Stimulated activated CD4-positive, alpha-beta T cell treated with anti-CD3 and anti-CD28 coated beads, TNF-alpha, amount 100 ng/mL, for 1 hour (primary cell): ENCODE measurements around the gene CPSF7.
"Not testable (repeated sequence)": the region's sequence is repeated elsewhere in the genome, so short reads cannot be mapped to it uniquely, and the experiment has no call there.

ENCODE experiments used
- DNase-seq, 3 donors: peaks; one replicate each; pipeline ENCODE4 v3.0.0-alpha.2; 2020; ENCODE audit warnings: low read depth in 3 of 3, low spot score in 1 of 3

CPSF7 gene

GRCh38 chr11:61390161-61390560 is 39.6 kb downstream of the CPSF7 start:
- DNase-seq: no peak

- no peak for DNase-seq
Observed at GRCh38 chr11:61384271-61385242, 45.2 kb downstream of the CPSF7 start.

DNA sequence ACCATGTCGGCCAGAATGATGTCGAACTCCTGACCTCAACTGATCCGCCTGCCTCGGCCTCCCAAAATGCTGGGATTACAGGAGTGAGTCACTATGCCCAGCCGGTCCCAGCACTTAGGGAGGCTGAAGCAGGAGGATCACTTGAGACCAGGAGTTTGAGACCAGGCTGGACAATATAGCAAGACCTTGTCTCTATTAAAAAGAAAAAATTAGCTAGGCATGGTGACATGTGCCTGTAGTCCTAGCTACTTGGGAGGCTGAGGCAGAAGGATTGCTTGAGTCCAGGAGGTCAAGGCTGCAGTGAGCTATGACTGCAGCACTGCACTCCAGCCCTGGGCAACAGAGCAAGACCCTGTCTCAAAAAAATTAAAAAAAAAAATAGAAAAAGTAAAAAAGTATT is 45.9 kb downstream of the CPSF7 start:
- not testable (repeated sequence) for DNase-seq

- no peak for DNase-seq
Observed at GRCh38 chr11:61380884-61381283, 48.9 kb downstream of the CPSF7 start.

GRCh38 chr11:61378713-61379313 is 51.0 kb downstream of the CPSF7 start:
- DNase-seq: no peak

- DNase-seq: no peak
Observed at GRCh38 chr11:61377461-61378160, 52.2 kb downstream of the CPSF7 start.

GRCh38 chr11:61375761-61376108 is 54.0 kb downstream of the CPSF7 start:
- DNase-seq: no peak

DNA sequence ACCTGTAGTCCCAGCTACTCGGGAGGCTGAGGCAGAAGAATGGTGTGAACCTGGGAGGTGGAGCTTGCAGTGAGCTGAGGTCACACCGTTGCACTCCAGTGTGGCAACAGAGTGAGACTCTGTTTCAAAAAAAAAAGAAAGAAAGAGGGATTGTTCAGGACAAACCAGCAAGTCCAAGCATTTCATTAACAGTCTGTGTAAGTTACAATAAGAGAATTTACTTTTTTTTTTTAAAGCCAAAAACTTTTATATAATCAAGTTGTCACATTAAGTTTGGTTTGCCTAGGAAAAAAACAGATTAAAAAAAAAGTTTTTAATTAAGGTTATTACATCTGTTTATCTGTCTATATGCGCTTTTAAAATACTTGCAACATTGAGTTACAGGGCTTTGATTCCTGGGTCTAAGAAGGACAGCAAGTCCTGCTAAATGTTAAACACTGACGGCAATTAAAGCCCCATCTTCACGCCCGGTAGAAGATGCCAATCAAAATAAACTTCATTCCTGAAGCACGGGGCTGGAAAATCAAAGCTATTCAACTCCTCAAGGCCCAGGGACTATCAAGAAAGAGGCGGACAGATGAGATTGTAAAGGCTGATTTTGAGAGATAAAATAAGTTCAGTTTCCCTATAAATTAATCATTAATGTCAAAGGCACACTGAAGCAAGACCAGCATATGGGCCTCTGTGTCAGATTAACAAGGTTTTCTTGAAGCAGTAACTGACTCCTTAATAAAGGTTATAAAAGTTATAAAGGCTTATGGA is 56.9 kb downstream of the CPSF7 start:
- no peak for DNase-seq

- no peak for DNase-seq
Observed at GRCh38 chr11:61370349-61371005, 59.3 kb downstream of the CPSF7 start.

- no peak for DNase-seq
Observed at GRCh38 chr11:61369372-61370348, 60.1 kb downstream of the CPSF7 start.

GRCh38 chr11:61368646-61369045 is 61.1 kb downstream of the CPSF7 start:
- DNase-seq: no peak

DNA sequence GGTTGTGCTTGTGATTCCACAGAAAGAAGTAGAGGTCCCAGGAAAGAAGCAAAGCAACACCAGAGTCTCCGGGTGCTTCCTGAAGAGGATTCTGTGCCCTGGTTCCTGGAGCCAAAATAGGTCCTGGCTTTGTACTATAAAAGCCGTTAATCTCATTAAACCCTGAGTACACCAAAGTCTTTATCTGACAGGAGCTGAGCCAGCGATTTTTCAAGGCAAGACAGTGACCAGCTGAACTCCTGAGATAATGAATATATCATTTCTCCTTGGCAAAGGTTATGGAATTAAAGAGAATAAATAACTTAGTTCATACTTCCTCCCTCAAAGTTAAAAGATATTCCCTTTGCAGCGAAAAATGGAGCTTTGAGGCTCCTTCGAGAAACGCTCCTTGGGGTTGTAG is 62.4 kb downstream of the CPSF7 start:
- DNase-seq: no peak

GRCh38 chr11:61364012-61364675 is 65.6 kb downstream of the CPSF7 start:
- DNase-seq: no peak

DNA sequence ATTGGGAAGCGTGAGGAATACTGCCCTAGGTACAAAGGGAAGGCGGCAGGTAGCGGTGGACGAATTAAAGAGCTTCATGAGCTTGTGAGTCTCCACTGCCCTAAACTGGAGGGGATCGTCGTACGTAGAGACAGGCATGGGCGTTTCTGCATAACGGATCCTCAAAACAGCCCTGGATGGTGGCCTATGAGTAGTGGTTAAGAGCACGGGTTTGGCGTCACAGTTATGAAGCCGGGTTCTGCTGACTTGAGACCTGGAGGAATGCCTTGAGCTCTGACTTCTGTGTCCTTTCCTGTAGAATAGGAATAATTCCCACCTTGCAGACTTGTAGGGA is 67.3 kb downstream of the CPSF7 start:
- DNase-seq: no peak

GRCh38 chr11:61361741-61362541 is 67.8 kb downstream of the CPSF7 start, which contains the start of the genes CYB561A3 and TMEM138:
CYB561A3 (minus strand) TSS chr11:61361882; CDS start chr11:61356713, 5,169 bp downstream.
TMEM138 (plus strand) TSS chr11:61362374; CDS start chr11:61364391, 2,017 bp downstream.
- DNase-seq: peak; percentile 59 to 73 (median 69)

DNA sequence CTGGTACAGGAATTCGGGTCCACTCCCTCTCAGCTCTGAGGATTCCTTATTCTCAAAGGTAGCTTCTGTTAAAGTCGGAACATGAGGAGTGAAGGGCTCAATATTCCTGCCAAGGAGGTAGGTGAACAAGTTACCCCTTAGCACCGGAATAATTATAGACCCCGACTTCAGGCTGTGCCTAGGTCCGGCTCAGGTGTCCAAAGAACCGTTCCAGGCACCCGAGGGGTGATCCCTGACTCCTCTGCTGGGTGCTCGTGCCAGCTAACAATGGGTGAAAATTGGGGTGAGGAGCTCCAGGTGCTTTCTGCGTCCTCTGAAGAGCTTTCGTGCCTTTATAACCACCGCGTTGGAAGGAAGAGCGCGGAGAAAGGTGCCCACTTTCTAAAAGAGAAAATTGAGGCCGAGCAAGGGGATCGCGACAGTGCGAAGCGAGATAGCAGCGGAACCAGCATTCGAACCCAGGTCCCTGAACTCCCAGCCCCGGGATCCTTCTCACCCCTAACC is 68.5 kb downstream of the CPSF7 start:
- no peak for DNase-seq

- no peak for DNase-seq
Observed at GRCh38 chr11:61359516-61359915, 70.3 kb downstream of the CPSF7 start.

- DNase-seq: no peak
Observed at GRCh38 chr11:61358566-61358965, 71.2 kb downstream of the CPSF7 start.
